ENCODE data around the gene KCNT1.

The KCNT1 gene

DNA sequence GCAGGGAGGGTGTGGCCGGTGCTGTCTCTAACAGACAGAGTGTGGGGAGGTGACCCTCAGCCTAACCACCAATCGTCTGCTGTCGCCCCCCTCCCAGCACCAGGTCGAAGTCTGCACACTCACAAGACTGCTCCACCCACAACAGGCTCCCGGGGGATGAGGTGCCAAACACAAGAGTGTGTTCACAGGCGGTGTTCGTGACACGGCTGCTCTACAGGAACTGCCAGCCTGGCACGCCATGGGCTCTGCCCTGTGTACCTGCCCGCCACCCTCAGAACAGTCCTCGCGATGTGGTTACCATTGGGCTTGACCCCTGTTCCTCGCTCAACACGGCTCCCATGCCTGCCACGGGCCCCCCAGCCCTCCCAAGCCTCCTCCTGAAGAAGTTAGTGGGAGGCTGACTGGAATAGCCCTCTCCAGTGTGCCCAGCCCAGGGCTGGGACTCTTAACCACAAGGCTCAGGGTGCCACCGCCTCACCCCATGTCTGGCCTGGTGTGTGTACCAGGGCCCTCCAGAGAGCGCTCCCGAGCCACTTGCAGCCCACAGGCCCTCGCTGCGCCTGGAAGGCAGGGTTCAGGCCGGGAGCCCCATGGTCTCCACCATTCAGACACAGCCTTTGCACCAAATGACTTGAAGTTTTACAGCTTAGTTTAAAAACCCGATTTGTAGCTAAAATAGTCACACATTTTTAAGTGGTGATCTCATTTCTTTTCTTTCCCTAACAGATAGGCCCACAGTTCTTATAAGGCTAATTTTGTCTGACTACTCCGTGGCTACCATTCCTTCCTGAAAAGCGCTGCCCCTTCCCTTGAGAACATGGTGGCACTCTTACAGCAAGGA, 102.8 kb downstream of the KCNT1 start:
- DNase-seq: no peak

DNA sequence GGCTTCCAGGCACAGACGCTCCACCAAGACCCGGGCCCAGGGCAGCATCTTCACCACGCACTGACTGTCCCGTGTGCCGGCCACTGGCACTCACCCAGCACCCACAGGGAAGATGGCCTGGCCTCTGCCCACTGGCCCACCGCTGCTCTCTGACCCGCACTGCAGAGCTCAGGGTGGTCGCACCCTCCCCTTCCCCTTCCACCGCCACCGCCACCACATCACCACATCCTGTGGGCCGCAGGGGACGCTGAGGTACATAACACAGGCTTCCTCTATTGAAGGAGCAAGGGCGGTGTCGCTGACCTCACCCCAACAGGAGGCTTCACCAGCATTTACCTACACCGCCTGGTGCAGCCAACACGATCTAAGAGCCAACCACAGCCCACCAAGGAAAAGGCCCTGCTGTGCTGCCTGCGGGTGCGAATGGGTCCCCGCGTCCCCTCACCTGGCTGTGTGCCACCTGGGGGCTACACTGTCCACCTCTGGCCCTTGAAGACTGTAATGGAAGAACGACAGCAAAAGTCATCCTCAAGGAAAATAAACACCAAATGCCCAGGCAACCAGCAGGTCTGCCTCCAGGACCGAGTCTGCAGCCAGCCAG, 103.5 kb downstream of the KCNT1 start:
- DNase-seq: no peak

DNA sequence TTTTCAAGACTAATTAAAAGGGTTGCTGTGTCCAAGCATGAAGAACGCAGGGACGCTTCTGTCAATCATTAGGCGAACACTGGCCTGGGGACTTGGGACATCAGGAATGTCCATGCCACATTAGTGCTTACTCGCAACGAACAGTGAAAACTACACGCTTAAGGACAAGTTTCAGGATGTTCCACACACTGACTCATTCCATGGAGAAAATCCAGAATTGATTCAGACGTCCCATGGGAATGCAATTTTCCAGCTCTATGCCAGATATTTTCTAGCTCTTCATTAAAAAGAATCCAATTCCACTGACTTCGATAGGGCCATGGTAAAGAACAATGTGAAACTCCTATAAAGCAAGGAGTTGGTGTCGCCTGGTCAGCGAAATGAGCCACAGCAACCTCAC, 107.2 kb downstream of the KCNT1 start:
- DNase-seq: no peak

DNA sequence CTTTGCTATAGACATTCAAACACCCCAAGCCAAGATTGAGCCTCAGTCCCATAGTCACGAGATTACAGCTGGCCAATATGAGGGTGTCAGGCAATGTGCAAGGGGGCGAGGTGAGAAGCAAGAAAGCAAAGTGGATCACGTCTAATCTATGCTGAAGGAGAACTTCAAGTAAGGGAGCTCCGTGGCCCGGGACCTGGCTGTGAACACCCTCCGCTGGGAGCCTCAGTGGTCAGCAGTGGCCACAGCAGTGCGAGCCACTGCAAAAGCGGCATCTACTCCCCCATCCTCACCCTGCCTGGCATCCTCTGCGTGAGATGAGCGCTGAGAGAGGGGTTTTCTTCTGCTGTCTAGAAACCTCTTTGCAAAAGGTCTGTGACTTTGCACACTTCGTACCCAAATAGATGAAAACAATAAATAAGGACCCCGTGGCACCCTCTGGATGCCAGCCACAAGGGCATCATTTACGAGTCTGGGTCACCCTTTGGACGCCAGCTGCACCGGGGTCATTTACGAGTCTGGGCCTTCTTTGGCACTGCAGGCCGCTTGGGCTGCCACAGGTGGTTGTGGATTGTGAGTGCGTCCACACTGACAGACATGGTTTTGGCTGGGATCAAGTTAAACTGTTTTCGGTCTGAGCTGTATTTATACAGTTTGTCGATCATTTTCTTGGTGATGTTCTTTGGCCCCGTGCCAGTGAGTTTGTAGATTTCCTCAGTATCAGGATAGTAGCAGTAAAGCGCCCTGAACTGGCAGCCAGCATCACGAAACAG, 109.0 kb downstream of the KCNT1 start:
- DNase-seq: no peak

DNA sequence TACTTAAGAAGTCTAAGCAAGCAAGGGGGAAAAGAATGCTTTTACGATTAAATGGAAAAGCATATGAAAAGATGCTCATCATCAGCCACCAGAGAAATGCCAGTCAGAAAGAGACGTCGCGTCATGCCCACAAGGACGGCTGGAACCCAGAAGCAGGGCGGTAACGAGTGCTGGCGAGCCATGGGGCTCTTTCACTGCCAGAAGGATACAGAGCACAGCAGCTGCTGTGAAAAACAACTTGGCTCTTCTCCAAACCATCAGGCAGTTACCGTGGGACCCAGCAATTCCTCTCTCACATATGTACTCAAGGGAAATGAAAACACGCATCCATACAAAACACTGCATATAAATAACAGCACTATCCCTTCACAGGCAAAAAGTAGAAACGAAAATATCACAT, 109.8 kb downstream of the KCNT1 start:
- peak; percentile 95 for DNase-seq

DNA sequence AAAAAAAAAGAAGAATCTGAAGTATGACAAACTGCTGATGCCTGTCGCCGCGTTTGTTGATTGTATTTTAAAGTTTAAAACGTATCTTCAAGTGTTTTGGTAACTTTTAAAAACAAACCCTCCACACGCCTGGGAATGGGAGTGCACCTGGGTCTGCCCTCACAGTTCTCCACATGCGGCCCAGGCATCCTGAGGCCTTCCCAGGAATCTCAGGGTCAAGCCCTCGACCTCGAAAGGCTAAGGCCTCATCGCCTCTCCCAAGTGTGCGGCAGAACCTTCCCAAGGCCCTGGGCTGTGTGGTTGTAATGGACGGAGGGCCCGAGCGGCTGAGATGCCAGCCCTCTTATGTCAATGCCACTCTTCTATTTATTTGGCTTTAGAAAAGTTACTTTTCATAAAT, 111.0 kb downstream of the KCNT1 start:
- DNase-seq: no peak

DNA sequence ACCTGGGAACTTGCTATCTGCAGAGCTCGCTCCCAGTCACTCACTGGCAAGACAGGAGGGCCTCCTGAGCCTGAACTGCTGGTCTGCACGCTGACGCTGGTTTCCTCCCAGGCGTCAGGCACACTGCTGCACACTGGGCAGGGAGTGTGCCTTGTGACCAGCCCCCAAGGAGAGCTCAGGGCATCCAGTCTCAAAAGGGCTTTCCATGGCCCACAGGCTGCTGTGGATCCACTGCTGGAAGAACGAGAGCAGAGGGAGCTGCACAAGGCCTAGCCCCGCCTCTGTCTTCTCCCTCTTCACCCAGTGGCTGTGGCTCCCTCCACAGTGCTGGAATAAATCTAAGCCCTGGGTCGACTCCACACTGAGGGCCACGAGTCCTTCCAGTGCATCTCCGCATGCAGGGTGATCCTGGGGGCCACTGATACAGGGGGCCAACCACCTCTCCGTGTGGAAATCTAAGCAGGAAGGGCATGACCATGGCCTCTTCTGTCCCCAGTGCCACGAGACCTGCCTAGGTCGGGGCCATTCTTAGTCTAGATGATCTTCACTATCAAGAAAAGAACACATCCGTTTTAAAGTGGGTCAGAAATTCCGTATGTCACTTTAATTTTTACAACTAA, 111.8 kb downstream of the KCNT1 start:
- no peak for DNase-seq

DNA sequence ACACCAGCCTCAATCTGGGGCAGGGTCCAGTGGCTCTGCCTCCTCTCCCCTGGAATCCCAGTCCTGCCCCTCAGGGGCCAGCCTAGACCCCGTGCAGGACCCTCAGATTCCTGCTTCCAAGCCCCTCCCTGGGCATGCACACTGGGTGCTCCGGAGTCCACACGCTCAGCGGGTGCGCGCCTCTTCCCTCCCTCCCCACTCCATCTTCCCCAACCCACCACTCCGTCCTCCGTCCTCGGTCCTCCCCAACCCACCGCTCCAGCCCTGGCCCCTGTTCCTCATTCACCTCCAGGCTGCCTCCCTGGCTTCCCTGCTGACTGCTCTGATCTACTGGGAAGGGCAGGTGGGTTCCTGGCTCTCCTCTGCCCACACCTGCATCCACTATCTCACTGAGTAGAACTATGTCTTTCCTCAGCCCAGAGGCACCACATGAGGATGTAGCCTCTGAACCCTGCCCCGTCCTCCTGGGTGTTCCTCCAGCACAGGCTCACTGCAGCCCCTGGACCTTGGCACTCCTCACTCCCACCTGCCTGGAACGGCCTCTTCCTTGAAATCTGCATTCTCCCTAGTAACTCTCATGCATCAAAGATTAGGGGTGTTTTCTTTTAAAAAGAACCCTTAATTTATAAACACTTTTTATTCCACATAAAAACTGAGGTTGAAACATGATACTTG, 112.6 kb downstream of the KCNT1 start:
- no peak for DNase-seq

DNA sequence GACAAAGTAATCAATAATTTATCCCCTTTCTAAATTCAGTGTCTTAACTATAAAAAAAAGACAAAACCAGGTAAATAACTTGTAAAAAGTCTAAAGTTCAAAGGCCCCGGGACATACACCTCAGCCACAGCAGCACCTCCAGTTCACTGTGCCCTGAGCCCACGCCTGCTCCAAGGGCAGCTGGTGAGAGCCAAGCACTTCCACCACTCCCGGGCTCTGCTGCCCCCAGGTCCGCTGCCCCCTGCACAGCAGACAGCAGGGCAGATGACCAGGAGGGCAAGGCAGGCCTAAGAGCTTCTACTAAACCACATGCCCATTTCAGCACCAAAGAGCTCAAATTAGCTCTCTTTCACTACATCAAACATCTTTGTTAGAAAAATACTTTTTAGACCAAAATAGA, 113.4 kb downstream of the KCNT1 start:
- no peak for DNase-seq

DNA sequence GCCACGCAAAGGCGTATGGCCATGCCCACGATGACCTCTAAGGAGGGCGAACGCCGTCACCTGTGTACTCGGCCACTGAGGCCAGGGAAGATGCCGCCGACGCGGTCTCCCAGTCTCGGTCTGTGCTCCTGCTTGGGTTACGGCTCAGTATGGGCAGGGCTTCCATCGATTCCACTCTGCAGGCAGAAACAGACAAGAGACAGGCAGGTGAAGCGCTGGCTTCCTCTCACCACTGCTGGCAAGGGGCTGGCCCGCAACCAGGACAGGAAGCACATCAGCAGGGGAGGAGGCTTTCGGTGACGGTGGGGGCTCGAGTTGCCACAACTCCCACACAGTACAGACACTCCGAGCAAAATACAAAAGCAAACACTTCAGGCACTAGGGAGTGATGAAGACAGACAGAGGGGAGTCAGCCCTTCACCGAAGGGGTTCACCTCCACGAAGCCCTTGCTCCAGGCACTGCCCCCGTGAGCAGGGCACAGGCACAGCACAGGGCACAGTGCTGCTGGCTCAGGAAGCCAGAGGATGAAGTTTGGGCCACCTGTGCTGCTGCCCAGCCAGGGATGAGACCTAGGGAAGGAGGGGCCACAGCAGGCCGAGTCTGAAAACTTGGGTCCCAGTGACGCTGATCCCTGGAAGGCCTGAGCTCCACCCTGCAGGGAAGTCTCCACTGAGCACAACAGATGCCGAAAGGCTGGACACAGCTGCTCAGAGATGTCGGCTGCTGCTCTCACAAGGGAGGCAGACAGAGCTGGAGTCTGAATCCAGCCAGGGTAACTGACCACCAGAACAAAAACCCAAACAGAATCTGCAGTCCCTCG, 114.1 kb downstream of the KCNT1 start:
- DNase-seq: no peak

DNA sequence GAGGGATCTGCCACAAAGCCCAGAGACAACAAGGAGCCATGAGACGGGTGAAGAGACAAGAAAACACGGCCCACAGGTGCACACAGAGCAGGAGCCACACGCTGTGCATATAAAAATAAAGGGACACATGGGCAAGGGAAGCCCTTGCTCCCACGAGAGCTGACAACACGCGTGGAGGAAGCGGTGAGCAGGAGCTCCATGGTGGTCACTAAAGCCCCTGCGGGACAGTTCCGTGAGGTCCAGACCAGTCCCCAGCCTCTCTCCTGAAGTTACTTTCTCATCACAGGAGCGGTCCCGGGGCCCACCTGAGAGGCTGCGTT, 114.6 kb downstream of the KCNT1 start:
- no peak for DNase-seq

DNA sequence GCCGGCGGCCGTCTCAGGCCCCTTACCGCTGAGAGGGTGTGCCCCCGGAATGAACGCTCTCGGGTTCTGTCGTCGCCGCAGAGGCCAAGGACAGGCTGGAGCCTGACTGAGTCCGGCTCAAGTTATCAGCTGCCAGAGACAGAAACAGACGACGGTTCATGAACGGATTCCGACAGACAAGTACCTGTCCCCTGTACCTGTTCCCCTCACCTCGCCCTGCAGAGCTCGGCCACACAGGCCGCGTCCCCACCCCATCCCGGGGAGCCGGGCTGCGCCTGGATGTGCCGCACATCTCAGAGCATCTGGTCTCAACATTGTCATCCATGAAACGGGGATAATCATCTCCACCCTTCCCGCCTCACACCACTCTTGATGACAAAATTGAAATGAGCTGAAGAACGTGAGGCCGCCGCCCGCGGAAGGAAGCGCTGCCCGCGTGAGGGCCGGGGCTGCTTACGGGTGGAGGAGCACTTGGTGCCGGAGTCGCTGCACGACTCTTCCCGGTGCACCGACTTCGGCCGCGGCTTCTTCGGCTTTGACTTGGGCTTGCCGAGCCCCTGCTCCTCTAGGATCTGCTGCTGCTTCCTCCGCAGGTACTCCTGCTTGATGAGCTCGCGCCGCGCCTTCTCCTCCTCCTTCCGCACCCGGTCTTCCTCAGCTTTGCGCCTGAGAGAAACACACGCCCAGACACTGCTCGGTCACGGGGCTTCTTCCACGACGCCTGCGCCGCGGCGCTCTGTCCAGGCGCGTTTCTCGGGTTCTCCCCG, 116.1 kb downstream of the KCNT1 start:
- no peak for DNase-seq

DNA sequence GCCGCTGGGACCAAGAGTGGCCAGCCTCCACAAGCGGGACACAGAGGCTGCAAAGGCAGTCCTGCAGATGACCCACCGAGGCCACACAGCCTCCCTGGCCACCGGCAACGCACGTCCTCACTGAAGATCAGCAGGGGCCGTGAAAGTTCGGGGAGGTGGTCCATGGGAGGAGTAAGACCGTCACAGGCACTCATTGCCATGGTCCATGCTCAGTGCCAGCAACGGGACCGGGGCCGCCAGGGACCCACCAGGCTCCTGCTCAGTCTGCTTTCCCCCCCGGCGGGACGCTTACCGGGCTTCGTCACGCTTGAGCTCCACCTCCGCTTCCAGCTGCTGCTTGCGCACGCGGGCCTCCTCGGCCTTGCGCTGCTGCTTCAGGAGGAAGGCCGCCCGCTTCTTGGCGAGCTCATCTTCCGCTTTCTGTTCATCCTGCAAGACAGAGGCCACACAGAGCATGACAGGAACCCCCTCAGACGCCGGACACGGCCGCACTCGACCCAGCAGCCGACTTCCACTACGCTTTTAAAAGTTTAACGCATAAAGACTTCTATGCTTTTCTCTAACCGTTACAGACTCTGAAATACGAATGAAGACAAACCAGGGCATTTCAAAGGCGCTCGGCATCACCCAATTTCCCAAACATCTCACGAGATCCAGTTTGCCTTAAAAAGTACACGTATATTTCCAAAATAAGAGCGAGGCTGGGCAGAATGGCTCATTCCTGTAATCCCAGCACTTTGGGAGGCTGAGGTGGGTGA, 116.9 kb downstream of the KCNT1 start:
- DNase-seq: no peak

DNA sequence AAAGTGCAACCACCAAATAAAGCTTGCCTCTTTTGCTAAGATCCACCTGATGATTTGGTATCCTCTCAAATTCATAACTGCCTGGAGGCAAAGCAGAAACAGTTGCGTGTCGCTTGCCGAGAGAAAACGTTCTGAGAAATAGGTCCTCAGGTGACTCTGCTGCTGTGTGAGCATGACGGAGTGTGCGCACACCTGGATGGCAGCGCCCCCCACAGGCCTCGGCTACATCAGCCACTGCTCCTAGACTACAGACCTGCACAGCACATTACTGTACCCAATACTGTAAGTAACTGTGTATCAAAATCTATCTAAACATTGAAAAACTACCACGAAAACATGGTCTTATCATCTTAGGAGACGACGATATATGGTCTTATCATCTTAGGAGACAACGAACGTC, 117.9 kb downstream of the KCNT1 start:
- no peak for DNase-seq

DNA sequence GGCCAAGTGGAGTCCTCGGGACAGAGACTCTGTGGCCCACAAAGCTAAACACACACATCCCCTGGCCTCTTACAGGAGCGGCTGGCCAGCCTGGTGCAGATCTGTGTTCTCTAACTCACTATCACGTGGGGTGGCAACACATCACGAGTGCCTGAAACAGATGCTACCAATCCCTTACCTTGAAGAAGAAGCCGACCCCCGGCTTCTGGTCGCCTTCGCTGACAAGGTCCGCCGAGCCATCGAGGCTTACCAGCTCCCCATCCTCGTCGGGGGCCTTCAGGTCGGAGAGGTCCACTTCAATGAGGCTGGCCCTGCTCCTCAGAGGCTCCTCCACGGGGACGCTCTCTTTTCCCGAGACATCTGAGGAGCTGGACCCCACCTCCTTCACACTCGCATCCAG, 118.7 kb downstream of the KCNT1 start:
- no peak for DNase-seq

DNA sequence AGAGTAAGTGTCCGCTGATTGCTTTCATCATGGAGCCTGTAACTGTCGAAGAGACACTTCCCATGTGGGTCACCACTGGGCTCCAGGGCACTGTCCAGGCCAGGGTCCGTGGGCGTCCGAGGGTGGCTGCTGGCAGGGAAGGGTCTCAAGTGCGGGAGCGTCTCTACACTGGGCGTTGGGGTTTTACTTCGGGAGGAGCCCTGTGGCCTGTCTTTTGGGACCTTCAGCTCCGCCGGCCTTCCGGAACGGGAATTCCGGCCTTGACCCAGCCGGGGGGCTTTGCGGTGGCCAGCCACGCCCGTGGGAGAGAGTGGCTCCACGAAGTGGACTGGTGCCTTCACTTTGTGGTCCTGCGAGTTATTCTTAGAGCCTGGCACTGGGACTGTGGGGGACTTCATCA, 119.1 kb downstream of the KCNT1 start:
- no peak for DNase-seq

DNA sequence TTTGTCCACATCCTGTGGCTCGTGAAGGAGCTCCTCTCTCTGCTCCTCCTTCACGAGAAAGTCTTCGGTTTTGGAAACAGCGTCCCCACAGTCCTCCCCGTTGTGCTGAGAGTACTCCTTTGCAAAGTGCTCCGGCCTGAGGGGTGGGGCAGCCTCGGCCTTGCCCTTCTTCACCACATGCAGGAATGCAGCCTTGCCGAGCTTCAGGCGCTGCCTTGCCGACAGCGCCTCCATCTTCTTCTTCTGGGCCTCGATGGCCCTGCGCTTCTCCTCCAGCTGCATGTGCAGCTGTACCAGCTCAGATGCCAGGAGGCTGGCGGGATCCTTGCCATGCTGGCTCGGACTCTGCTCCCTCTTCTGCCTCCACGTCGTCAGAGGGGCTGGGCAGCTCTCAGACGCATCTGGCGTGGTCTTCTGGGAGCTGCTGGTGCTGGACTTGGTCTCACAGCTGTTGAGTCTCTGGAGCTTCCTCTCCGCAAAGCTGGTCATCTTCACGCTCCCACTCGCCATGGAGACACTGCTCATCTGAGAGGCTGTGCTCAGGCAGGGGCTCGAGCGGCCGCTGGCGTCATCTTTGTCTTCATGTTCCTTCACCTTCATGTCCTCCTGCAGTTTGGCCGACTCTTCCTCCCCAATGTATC, 119.9 kb downstream of the KCNT1 start:
- DNase-seq: no peak

DNA sequence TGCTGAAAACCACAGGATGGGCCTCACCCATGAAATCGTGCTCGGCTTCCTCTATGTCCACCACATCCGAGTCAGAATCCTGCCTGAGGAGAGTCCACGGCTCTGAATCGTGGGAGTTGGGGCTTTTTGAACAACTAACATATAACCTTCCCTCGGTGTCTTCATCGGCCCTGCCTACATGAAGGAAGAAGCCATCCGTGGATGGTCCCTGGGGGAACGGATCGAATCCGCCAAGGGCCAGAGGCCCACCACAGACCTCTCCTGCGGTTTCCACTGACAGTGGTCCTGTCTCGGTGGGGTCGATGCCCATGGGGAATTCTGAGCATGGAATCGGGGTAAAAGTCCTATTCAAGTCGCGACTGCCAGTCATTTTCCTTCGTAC, 120.4 kb downstream of the KCNT1 start:
- no peak for DNase-seq

DNA sequence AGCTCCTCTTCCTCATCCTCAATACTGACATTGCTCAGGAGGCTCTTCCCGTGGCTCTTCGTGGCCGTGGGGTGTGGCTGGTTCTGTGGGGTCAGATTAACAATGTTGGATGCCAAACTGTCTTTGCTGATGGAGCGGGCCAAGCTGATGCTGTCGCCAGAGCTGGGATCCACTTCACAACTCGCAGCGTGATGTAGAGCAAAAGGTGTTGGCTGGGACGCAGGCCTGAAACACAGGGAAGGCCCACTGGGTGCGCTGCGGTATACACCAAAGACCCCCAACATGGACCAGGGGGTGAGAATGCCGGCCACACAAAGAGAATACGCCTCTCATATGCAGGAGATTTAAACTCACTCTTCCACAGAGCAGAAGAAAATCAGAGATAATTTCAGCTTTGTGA, 121.1 kb downstream of the KCNT1 start:
- no peak for DNase-seq

Measured in DMS79 treated with DMSO at 0.1 percent for 48 hours (cell line).